Spleen (tissue), 11 donors: ENCODE data around the gene PDE1A. TPM values are rescaled to one million over a fixed set of nuclear protein-coding genes. Genes with fewer than 3 reads are reported as not detected.

ENCODE experiments used
- DNase-seq: peaks from one replicate; pipeline ENCODE4 v3.0.0-alpha.2; 2020
- H3K27ac ChIP-seq, 8 donors: fragments of 200-600 bp; sonication (generic) in 7 of 8; 1 replicate in 4 of 8; 2 replicates in 4 of 8; pipeline versions ENCODE4 v1.5.0 to v1.8.0; 2016 to 2021; ENCODE audit warnings: inconsistent platforms in 4 of 8, mild to moderate bottlenecking in 4 of 8, moderate library complexity in 1 of 8
- H3K27me3 ChIP-seq, 7 donors: fragments of 200-600 bp; sonication (generic) in 6 of 7; replicated peaks in 1 of 7; 1 replicate in 4 of 7; 2 replicates in 3 of 7; pipeline versions ENCODE4 v1.5.0 to v1.8.0; 2016 to 2021; ENCODE audit warnings: inconsistent platforms in 3 of 7, mild to moderate bottlenecking in 1 of 7
- H3K36me3 ChIP-seq, 6 donors: fragments of 200-600 bp; sonication (generic) in 5 of 6; 1 replicate in 4 of 6; 2 replicates in 2 of 6; pipeline versions ENCODE4 v1.5.0 to v1.8.0; 2016 to 2021; ENCODE audit warnings: inconsistent platforms in 2 of 6
- H3K4me1 ChIP-seq, 6 donors: fragments of 200-600 bp; sonication (generic) in 5 of 6; 1 replicate in 3 of 6; 2 replicates in 3 of 6; pipeline versions ENCODE4 v1.5.0 to v1.8.0; 2016 to 2021; ENCODE audit warnings: inconsistent platforms in 3 of 6
- H3K4me3 ChIP-seq, 8 donors: fragments of 200-600 bp; sonication (generic) in 7 of 8; 1 replicate in 4 of 8; 2 replicates in 4 of 8; pipeline versions ENCODE4 v1.5.0 to v1.8.0; 2016 to 2021; ENCODE audit warnings: inconsistent platforms in 4 of 8, mild to moderate bottlenecking in 4 of 8, moderate library complexity in 2 of 8
- H3K9me3 ChIP-seq, 8 donors: fragments of 200-600 bp; sonication (generic) in 7 of 8; 1 replicate in 4 of 8; 2 replicates in 4 of 8; pipeline versions ENCODE4 v1.5.0 to v1.8.0; 2016 to 2021; ENCODE audit warnings: inconsistent platforms in 4 of 8
- POLR2A ChIP-seq, 3 donors: fragments of 450-650 bp; IDR thresholded peaks; one replicate each; pipeline ENCODE4 v1.5.1; 2017; ENCODE audit warnings: antibody characterized with exemption in 3 of 3, mild to moderate bottlenecking in 1 of 3
- POLR2AphosphoS5 ChIP-seq, 3 donors: sonication (generic); formaldehyde crosslinking; IDR thresholded peaks; one replicate each; pipeline ENCODE4 v1.5.1; 2017; ENCODE audit warnings: antibody characterized with exemption in 3 of 3
- WGBS, 5 donors: extraction: QIAGEN DNeasy Blood & Tissue Kit in 3 of 5; methylation state at CpG; one replicate each; pipeline versions ENCODE4 v1.1.5 to v1.1.7; 2013 to 2018; 5-methylcytosine and 5-hydroxymethylcytosine counted together
- intact Hi-C: fragments of 100-400 bp; cut with DNase I; formaldehyde crosslinking; loops from one replicate; pipeline ENCODE4 v1.15.0; 2023; ENCODE audit warnings: low total_unique reads
- polyA plus RNA-seq, 3 donors: library from polyadenylated mRNA; stranded (reverse); fragments of 200-250 nt; gene quantifications; one replicate each; pipeline ENCODE4 v1.2.1, GENCODE V29; 2013
- total RNA-seq, 7 donors: library from RNA; depleted of rRNA in 3 of 7; stranded (reverse); fragments of >200 nt in 3 of 7; fragmentation: NEBNext Ultra II Directional in 4 of 7; extraction: Animal tissue kit (Norgen Biotek cat#: 25700) in 4 of 7; gene quantifications; one replicate each; pipeline versions ENCODE4 v1.1.0 to v1.2.1, GENCODE V29; 2016 to 2021
- TF ChIP-seq, protein P1 (sequence below), 11 experiments: fragments of 200-600 bp in 7 of 11; fragments of 450-650 bp in 4 of 11; sonication (generic) in 4 of 11; IDR thresholded peaks in 8 of 11; conservative IDR thresholded peaks in 3 of 11; 1 replicate in 7 of 11; 2 replicates in 4 of 11; pipeline versions ENCODE4 v1.4.0 to v1.8.0; 2016 to 2021; ENCODE audit warnings: antibody characterized with exemption in 11 of 11, inconsistent platforms in 4 of 11, mild to moderate bottlenecking in 1 of 11
- donor health status: healthy with polysubstance abuse.
- donor health status: DM: no; HTN: no; CAD: no; lungs with moderate emphysema.
- donor health status: DM: no; HTN: no; CAD: no.
- donor health status: Bipolar disorder and iron deficiency.
- donor health status: healthy.
- donor health status: DM: no; HTN: no; CAD: no.
- donor health status: DM: yes; HTN: yes; CAD: no.

The PDE1A gene
- total and polyA plus RNA-seq, 10 donors, result 1.5 to 7.8 (median 2.8) TPM

DNA sequence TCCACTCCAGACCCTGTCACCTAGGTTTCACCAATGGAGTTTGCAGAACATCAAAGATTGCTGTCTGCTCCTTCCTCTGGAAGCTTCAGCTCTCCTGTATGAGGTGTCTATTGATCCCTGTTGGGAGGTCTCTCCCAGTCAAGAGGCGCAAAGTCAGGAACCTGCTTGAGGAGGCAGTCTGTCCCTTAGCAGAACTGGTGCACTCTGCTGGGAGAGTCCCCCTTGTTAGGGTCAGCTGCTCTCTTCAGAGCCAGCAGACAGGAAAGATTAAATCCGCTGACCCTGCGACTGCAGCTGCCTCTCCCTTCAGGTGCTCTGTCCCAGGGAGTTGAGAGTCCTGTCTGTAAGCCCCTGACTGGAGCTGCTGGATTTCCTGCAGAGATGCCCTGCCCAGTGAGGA lies 245.5 kb downstream of the PDE1A start:
- H3K27me3 ChIP-seq, result no peaks in the 10 kb centered on the region
- intact Hi-C loops, result loop anchor here (10.0 kb wide), 1 partner anchor 793 kb away; no protein-coding TSS in a partner anchor
- TF ChIP-seq, protein P1, sequence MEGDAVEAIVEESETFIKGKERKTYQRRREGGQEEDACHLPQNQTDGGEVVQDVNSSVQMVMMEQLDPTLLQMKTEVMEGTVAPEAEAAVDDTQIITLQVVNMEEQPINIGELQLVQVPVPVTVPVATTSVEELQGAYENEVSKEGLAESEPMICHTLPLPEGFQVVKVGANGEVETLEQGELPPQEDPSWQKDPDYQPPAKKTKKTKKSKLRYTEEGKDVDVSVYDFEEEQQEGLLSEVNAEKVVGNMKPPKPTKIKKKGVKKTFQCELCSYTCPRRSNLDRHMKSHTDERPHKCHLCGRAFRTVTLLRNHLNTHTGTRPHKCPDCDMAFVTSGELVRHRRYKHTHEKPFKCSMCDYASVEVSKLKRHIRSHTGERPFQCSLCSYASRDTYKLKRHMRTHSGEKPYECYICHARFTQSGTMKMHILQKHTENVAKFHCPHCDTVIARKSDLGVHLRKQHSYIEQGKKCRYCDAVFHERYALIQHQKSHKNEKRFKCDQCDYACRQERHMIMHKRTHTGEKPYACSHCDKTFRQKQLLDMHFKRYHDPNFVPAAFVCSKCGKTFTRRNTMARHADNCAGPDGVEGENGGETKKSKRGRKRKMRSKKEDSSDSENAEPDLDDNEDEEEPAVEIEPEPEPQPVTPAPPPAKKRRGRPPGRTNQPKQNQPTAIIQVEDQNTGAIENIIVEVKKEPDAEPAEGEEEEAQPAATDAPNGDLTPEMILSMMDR (IDR thresholded peaks at IDR 0.05 in 8 of 11, conservative IDR thresholded peaks at IDR 0.05 in 3 of 11), result no peak
- TF ChIP-seq POLR2A (IDR thresholded peaks at IDR 0.05), result no peak
- TF ChIP-seq POLR2AphosphoS5 (IDR thresholded peaks at IDR 0.05), result no peak
- H3K4me3 ChIP-seq, result no peak overlapping the region
- no peaks in the 10 kb centered on the region for H3K36me3 ChIP-seq
- no peak for DNase-seq
- no peaks in the 10 kb centered on the region for H3K4me1 ChIP-seq
- peaks cover 0 to 22% (median 18%) of the 10 kb centered on the region in 8 donors for H3K9me3 ChIP-seq
- 79 to 100% (median 93%) methylated on average over 1 to 3 of the region's 3 CpGs for WGBS, 5 donors
- no peak overlapping the region for H3K27ac ChIP-seq

DNA sequence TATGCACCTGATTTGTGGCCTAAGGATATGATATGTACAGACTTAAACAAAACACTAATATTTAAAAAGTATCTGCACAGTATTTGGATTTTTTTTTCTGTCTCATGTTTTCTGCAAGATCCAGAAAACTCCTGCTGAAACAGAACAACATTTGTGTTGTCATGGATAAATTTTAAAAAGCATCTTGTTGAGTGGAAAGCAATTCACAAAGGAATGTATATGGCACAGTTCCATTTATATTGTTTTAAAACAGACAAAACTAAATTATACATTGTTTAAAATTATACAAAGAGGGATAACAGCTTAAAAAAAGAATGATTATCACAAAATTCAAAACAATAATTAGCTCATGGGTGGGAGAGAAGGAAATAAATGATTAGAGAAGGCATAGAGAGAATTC lies 247.7 kb downstream of the PDE1A start:
- Histone ChIP-seq H3K27me3 (no peaks in the 10 kb centered on the region), H3K4me1 (no peaks in the 10 kb centered on the region), H3K9me3 (peaks cover 0 to 18% (median 14%) of the 10 kb centered on the region in 8 donors), H3K36me3 (no peaks in the 10 kb centered on the region), H3K4me3 (no peak overlapping the region), H3K27ac (no peak overlapping the region)
- TF ChIP-seq, protein P1 (IDR thresholded peaks at IDR 0.05 in 8 of 11, conservative IDR thresholded peaks at IDR 0.05 in 3 of 11), result no peak
- TF ChIP-seq POLR2A (IDR thresholded peaks at IDR 0.05), result no peak
- TF ChIP-seq POLR2AphosphoS5 (IDR thresholded peaks at IDR 0.05), result no peak
- intact Hi-C loops, result no loop called here
- DNase-seq, result no peak

DNA sequence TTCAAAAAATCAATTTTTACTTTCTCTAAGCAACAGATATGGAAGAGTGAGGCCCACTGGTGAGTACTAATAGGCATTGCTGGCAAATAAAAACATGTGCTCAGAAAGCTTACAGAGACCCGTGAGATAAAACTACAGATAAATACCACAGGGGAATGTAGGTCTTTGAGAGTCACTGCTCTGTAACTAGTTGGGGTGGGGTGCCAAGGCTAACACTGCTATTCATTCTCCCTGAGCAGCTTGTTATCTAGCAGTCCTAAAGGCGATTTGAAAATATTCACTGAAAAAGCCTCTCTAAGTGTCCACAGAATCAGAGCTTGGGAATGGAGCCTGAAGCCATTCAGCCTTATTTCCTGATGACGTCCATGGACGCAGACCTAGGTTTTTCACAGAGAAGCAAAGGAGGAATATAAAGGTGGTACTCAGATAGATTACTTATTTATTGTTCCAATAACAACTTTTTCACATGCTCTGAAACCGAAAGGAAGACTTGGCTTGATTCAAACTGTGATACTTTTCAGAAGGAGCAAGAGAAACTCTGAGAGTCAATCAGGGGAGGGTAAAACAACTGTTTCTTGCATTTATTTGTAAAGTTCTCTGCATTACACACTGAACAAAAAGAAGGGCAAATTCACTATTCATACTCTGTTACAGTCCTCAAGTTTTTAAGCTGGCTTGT lies 252.8 kb downstream of the PDE1A start:
- no peak overlapping the region for H3K27ac ChIP-seq
- no peaks in the 10 kb centered on the region for H3K36me3 ChIP-seq
- H3K9me3 ChIP-seq, result no peaks in the 10 kb centered on the region
- intact Hi-C loops, result no loop called here
- TF ChIP-seq POLR2A (IDR thresholded peaks at IDR 0.05) (no peak), POLR2AphosphoS5 (IDR thresholded peaks at IDR 0.05) (no peak)
- TF ChIP-seq, protein P1 (IDR thresholded peaks at IDR 0.05 in 8 of 11, conservative IDR thresholded peaks at IDR 0.05 in 3 of 11), result no peak
- H3K4me3 ChIP-seq, result no peak overlapping the region
- DNase-seq, result no peak
- WGBS, 5 donors, result 64 to 71% (median 69%) methylated on average over 5 of the region's 5 CpGs
- H3K4me1 ChIP-seq, result no peaks in the 10 kb centered on the region
- no peaks in the 10 kb centered on the region for H3K27me3 ChIP-seq

DNA sequence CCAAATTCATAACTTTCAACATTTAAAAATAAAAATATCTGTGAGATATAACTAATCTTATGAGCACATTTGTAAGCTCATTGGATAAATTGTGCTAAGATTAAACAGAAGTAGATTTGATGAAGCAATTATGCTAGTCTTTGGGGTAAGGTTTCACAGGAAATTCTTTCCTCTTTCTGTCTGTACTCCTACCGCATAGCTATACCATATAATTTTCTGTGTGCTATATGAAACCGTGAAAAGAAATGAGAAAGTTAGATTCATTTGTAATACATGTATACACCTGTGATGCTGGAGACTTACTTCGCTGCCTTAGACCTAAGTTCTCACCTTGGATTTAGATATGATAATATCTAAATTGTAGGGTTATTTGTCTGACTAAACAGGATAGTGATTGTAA lies 256.5 kb downstream of the PDE1A start:
- H3K4me1 ChIP-seq, result no peaks in the 10 kb centered on the region
- H3K36me3 ChIP-seq, result no peaks in the 10 kb centered on the region
- H3K27ac ChIP-seq, result no peak overlapping the region
- H3K27me3 ChIP-seq, result no peaks in the 10 kb centered on the region
- TF ChIP-seq POLR2AphosphoS5 (IDR thresholded peaks at IDR 0.05) (no peak), POLR2A (IDR thresholded peaks at IDR 0.05) (no peak)
- TF ChIP-seq, protein P1 (IDR thresholded peaks at IDR 0.05 in 8 of 11, conservative IDR thresholded peaks at IDR 0.05 in 3 of 11), result no peak
- DNase-seq, result no peak
- 83 to 94% (median 87%) methylated on average over 3 of the region's 3 CpGs for whole genome bisulfite sequencing, 5 donors
- no peaks in the 10 kb centered on the region for H3K9me3 ChIP-seq
- H3K4me3 ChIP-seq, result no peak overlapping the region
- intact Hi-C loops, result no loop called here
